IPS DF 4.7 (cell line): ENCODE measurements around the gene TP53AIP1.

ENCODE experiments used
- DNase-seq: peaks from one replicate; pipeline ENCODE4 v3.0.0-alpha.2; 2013; ENCODE audit warnings: low spot score; ENCODE audit errors: extremely low read depth

TP53AIP1 gene

GRCh38 chr11:128890543-128891368, 51.9 kb downstream of the TP53AIP1 start, which contains the start of gene KCNJ5:
TSS of gene KCNJ5 (plus strand) at chr11:128891356. CDS start at chr11:128911274, 19,918 bp downstream.
- no peak for DNase-seq

GRCh38 chr11:128890216-128890542, 52.5 kb downstream of the TP53AIP1 start:
- DNase-seq, result no peak

GRCh38 chr11:128889657-128890213, 52.9 kb downstream of the TP53AIP1 start:
- DNase-seq, result no peak

GRCh38 chr11:128888034-128888985, 54.4 kb downstream of the TP53AIP1 start:
- no peak for DNase-seq

- DNase-seq, result no peak
Measured at GRCh38 chr11:128886406-128887124, 56.1 kb downstream of the TP53AIP1 start.
